Spleen (tissue), 7 donors: ENCODE results near the gene PSMD12.

Experiments
- POLR2A ChIP-seq, 3 donors: fragments of 450-650 bp; IDR thresholded peaks; one replicate each; pipeline ENCODE4 v1.5.1; 2017; ENCODE audit warnings: antibody characterized with exemption in 3 of 3, mild to moderate bottlenecking in 1 of 3
- POLR2AphosphoS5 ChIP-seq, 3 donors: sonication (generic); formaldehyde crosslinking; IDR thresholded peaks; one replicate each; pipeline ENCODE4 v1.5.1; 2017; ENCODE audit warnings: antibody characterized with exemption in 3 of 3
- TF ChIP-seq, protein P1 (sequence below), 11 experiments: fragments of 200-600 bp in 7 of 11; fragments of 450-650 bp in 4 of 11; sonication (generic) in 4 of 11; IDR thresholded peaks in 8 of 11; conservative IDR thresholded peaks in 3 of 11; 1 replicate in 7 of 11; 2 replicates in 4 of 11; pipeline versions ENCODE4 v1.4.0 to v1.8.0; 2016 to 2021; ENCODE audit warnings: antibody characterized with exemption in 11 of 11, inconsistent platforms in 4 of 11, mild to moderate bottlenecking in 1 of 11
- donor health status: DM: no; HTN: no; CAD: no; lungs with moderate emphysema.
- donor health status: DM: no; HTN: no; CAD: no.
- donor health status: DM: no; HTN: no; CAD: no.

DNA sequence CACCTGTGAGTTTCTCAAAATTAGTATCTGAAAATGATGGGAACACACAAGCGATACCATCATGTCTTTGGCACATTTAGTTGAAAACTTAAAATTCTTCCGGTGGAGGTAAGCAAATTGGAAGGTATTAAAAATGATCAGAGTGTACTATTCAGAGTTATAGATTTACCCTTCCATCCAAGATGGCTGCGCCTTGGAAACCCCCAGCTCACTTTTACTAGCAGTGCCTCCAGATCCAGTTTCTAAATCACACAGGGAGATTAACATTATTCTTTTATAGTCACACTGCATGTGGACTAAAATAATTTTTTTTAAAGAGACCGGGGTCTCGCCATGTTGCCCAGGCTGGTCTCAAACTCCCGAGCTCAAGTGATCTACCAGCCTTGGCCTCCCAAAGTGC lies 25.7 kb upstream of the PSMD12 start:
- TF ChIP-seq, protein P1, sequence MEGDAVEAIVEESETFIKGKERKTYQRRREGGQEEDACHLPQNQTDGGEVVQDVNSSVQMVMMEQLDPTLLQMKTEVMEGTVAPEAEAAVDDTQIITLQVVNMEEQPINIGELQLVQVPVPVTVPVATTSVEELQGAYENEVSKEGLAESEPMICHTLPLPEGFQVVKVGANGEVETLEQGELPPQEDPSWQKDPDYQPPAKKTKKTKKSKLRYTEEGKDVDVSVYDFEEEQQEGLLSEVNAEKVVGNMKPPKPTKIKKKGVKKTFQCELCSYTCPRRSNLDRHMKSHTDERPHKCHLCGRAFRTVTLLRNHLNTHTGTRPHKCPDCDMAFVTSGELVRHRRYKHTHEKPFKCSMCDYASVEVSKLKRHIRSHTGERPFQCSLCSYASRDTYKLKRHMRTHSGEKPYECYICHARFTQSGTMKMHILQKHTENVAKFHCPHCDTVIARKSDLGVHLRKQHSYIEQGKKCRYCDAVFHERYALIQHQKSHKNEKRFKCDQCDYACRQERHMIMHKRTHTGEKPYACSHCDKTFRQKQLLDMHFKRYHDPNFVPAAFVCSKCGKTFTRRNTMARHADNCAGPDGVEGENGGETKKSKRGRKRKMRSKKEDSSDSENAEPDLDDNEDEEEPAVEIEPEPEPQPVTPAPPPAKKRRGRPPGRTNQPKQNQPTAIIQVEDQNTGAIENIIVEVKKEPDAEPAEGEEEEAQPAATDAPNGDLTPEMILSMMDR (IDR thresholded peaks at IDR 0.05 in 8 of 11, conservative IDR thresholded peaks at IDR 0.05 in 3 of 11): no peak
- TF ChIP-seq POLR2A (IDR thresholded peaks at IDR 0.05): no peak
- TF ChIP-seq POLR2AphosphoS5 (IDR thresholded peaks at IDR 0.05): no peak
